Ovary (tissue), 3 donors: ENCODE results near the gene GEMIN2.

Experiments
- EP300 ChIP-seq: sonication (generic); formaldehyde crosslinking; IDR thresholded peaks from one replicate; pipeline ENCODE4 v1.6.1; 2017; ENCODE audit warnings: antibody characterized with exemption
- POLR2A ChIP-seq: fragments of 450-650 bp; IDR thresholded peaks from one replicate; pipeline ENCODE4 v1.6.1; 2017; ENCODE audit warnings: antibody characterized with exemption, mild to moderate bottlenecking, moderate library complexity
- TF ChIP-seq, protein P1 (sequence below), 3 donors: fragments of 450-650 bp in 2 of 3; fragments of 200-600 bp in 1 of 3; IDR thresholded peaks; one replicate each; pipeline versions ENCODE4 v1.5.1 to v1.8.0; 2016 to 2022; ENCODE audit warnings: antibody characterized with exemption in 3 of 3, mild to moderate bottlenecking in 1 of 3
- donor health status: DM: no; HTN: no; CAD: no.

DNA sequence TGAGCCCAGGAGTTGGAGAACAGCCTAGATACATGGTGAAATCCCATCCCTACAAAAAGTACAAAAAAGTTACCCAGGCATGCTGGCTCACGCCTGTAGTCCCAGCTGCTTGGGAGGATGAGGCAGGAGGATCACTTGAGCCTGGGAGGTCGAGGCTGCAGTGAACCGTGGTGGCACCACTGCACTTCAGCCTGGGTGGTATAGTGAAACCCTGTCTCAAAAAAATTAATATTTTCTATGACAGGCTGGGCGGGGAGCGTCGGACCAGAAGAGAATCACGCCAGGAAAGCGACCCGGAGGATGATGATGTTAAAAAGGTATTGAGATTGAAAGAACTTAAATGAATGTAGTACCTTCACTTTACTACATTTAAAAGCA lies 63.0 kb downstream of the GEMIN2 start:
- TF ChIP-seq, protein P1, sequence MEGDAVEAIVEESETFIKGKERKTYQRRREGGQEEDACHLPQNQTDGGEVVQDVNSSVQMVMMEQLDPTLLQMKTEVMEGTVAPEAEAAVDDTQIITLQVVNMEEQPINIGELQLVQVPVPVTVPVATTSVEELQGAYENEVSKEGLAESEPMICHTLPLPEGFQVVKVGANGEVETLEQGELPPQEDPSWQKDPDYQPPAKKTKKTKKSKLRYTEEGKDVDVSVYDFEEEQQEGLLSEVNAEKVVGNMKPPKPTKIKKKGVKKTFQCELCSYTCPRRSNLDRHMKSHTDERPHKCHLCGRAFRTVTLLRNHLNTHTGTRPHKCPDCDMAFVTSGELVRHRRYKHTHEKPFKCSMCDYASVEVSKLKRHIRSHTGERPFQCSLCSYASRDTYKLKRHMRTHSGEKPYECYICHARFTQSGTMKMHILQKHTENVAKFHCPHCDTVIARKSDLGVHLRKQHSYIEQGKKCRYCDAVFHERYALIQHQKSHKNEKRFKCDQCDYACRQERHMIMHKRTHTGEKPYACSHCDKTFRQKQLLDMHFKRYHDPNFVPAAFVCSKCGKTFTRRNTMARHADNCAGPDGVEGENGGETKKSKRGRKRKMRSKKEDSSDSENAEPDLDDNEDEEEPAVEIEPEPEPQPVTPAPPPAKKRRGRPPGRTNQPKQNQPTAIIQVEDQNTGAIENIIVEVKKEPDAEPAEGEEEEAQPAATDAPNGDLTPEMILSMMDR (IDR thresholded peaks at IDR 0.05) = no peak
- TF ChIP-seq POLR2A (no peak), EP300 (no peak)
